Measurements from ENCODE around the gene PLAC1. TPM values are rescaled to one million over a fixed set of nuclear protein-coding genes. Genes with fewer than 3 reads are reported as not detected.

The PLAC1 gene
- total RNA-seq = 0.32 TPM in 1 of 2 replicates, not detected in the other

DNA sequence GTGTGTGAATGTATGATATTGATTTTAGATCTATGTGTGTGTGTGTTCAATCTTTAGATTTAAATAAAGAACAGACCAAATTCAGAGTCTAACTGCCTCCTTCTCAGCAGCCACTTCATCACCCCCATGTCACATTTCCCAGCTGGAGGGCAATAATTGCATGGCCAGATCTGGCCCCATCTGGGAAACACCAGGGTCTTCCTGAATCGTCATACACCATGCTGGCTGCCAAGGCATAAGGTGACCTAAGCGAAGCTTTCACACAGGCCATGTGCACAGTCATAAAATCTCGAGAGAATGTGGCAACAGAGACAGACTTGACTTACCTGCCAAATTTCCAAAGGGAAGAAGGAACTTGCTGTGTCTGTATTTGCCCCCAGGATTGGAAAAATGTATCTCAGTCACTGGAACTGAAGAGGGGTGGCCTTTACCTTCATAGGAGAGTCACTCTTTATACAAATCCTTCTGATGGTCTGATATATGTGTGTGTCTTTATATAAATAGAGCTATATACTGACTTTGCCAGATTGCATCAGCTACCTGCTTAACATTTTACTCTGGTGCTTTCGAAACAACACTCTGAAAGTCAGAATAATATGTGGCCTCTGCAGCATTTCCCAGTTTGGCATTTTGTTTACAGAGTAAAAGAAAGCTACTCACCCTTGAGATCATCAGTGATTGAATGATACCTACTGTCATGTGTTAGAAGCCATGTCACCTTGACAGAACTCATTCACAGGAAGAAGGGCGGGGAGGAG is at the start of gene PLAC1:
Gene PLAC1 (minus strand): TSS at position 470 of the 758 bp plus-strand sequence. CDS start 91,789 bp downstream, outside the sequence.

Small RNA genes lying within 50 kb of the gene (small RNA-seq; reads per million reads assigned to genes)
- gene AC004383.1 (not detected), gene MIR450A1 (48.6 reads per million, percentile 97 among the genes with 10 or more reads in this experiment), gene MIR450A2 (67.9 reads per million, percentile 98 among the genes with 10 or more reads in this experiment), gene MIR450B (2.5 reads per million, percentile 55 among the genes with 10 or more reads in this experiment), gene MIR503 (2,695 reads per million, percentile 100 among the genes with 10 or more reads in this experiment), gene MIR542 (46.2 reads per million, percentile 97 among the genes with 10 or more reads in this experiment)

Other genes with a start within 250 kb of the PLAC1 start
- 6.8 and 7.6 TPM in 2 replicates for gene HPRT1, start 198.3 kb downstream of the PLAC1 start, total RNA-seq
- 3.3 and 5.0 TPM in 2 replicates for gene PABIR2, start 138.7 kb upstream of the PLAC1 start, total RNA-seq

Measured in hair follicle dermal papilla cell (primary cell).